Stimulated activated CD8-positive, alpha-beta memory T cell treated with anti-CD3 and anti-CD28 coated beads, Interleukin-7, amount 100 ng/mL, for 24 hours (primary cell): ENCODE results near the gene WNT10A.

Experiments
- DNase-seq: peaks from one replicate; pipeline ENCODE4 v3.0.0-alpha.2; 2020; ENCODE audit warnings: low read depth

WNT10A gene

GRCh38 chr2:218857371-218858137, 23.1 kb upstream of the WNT10A start:
- no peak for DNase-seq

- DNase-seq = no peak
These were observed 22.6 kb upstream of the WNT10A start for GRCh38 chr2:218858138-218858445.

GRCh38 chr2:218858671-218859555, 21.7 kb upstream of the WNT10A start:
- DNase-seq = no peak

- no peak for DNase-seq
These were observed 21.1 kb upstream of the WNT10A start, which contains the start of gene WNT6 for GRCh38 chr2:218859556-218859987. Gene WNT6, plus strand, starts transcription at chr2:218859805. Its CDS starts 233 bp downstream, at chr2:218860038.

GRCh38 chr2:218859988-218860831, 20.4 kb upstream of the WNT10A start:
- no peak for DNase-seq

- DNase-seq = no peak
These were observed 19.7 kb upstream of the WNT10A start for GRCh38 chr2:218860950-218861381.

- no peak for DNase-seq
These were observed 18.9 kb upstream of the WNT10A start for GRCh38 chr2:218861645-218862318.

GRCh38 chr2:218863021-218863520, 17.6 kb upstream of the WNT10A start:
- no peak for DNase-seq

- no peak for DNase-seq
These were observed 15.3 kb upstream of the WNT10A start for GRCh38 chr2:218865396-218865795.

- no peak for DNase-seq
These were observed 14.7 kb upstream of the WNT10A start for GRCh38 chr2:218865999-218866398.

- no peak for DNase-seq
These were observed 12.8 kb upstream of the WNT10A start for GRCh38 chr2:218867900-218868299.

- no peak for DNase-seq
These were observed 11.6 kb upstream of the WNT10A start for GRCh38 chr2:218869064-218869463.

- no peak for DNase-seq
These were observed 9.7 kb upstream of the WNT10A start for GRCh38 chr2:218870984-218871344.

- DNase-seq = no peak
These were observed 9.0 kb upstream of the WNT10A start for GRCh38 chr2:218871345-218872302.

- no peak for DNase-seq
These were observed 7.8 kb upstream of the WNT10A start for GRCh38 chr2:218872645-218873358.

- no peak for DNase-seq
These were observed 7.1 kb upstream of the WNT10A start for GRCh38 chr2:218873359-218874194.

- no peak for DNase-seq
These were observed 4.9 kb upstream of the WNT10A start for GRCh38 chr2:218875692-218876246.

GRCh38 chr2:218876562-218877219, 4.0 kb upstream of the WNT10A start:
- peak; percentile 54 for DNase-seq
